DOHH2 (cell line): ENCODE data around the gene KCNG2.

Source experiments
- EZH2phosphoT487 ChIP-seq: fragments of 200-600 bp; sonication (generic); IDR thresholded peaks from 2 replicates; pipeline ENCODE4 v1.6.1; 2017; ENCODE audit warnings: borderline replicate concordance, mild to moderate bottlenecking, antibody characterized with exemption, low read length, moderate library complexity, mixed read lengths
- TF ChIP-seq, protein P1 (sequence below): fragments of 200-600 bp; sonication (generic); IDR thresholded peaks from one replicate; pipeline ENCODE4 v1.5.1; 2014; ENCODE audit warnings: antibody characterized with exemption, mild to moderate bottlenecking, low read depth, low read length; ENCODE audit not compliant: poor library complexity, severe bottlenecking

DNA sequence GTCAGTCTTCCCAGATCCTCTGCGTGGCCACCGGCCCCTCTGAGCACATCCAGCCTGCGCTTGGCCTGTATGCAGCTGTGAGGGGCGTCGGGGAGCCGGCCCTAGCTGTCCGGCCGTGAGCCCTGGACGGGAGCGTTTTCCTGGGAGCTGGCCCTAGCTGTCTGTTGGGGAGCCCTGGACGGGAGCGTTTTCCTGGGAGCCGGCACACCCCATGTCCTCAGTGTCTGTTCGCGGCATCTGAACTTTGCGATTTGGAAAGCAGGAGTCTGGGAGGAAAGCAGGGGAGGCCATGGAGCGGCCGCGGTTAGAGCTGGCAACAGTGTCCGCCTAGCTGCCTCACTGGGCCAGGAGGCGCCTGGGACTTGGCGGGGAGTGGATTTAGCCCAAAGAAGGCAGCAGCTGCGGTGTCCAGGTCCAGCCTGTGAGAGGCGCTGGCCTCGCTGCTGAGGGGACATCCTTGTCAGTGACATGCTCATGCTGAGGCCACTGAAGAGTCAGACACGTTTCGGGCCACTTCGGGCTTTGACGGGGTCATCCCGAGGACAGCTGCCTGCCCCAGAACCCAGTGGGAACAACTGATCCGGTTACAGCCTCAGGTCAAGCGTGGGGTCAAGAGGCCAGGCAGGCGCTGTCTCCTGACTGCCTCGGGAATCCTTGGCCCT lies 75.8 kb downstream of the KCNG2 start:
- TF ChIP-seq, protein P1, sequence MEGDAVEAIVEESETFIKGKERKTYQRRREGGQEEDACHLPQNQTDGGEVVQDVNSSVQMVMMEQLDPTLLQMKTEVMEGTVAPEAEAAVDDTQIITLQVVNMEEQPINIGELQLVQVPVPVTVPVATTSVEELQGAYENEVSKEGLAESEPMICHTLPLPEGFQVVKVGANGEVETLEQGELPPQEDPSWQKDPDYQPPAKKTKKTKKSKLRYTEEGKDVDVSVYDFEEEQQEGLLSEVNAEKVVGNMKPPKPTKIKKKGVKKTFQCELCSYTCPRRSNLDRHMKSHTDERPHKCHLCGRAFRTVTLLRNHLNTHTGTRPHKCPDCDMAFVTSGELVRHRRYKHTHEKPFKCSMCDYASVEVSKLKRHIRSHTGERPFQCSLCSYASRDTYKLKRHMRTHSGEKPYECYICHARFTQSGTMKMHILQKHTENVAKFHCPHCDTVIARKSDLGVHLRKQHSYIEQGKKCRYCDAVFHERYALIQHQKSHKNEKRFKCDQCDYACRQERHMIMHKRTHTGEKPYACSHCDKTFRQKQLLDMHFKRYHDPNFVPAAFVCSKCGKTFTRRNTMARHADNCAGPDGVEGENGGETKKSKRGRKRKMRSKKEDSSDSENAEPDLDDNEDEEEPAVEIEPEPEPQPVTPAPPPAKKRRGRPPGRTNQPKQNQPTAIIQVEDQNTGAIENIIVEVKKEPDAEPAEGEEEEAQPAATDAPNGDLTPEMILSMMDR = no peak
- TF ChIP-seq EZH2phosphoT487 = no peak
